Keratinocyte (primary cell): ENCODE data around the gene FGF11. TPM values are rescaled to one million over a fixed set of nuclear protein-coding genes. Genes with fewer than 3 reads are reported as not detected.

Experiments used
- DNase-seq: peaks from one replicate; pipeline ENCODE4 v3.0.0-alpha.2; 2011; ENCODE audit warnings: low read depth, missing footprints, low spot score
- FAIRE-seq: peaks from 2 replicates; lab custom pipeline; 2011; peaks lifted over from hg19 to GRCh38; lab: Jason Lieb, UNC
- H2AFZ ChIP-seq: 2 replicates; pipeline ENCODE4 v1.6.0; 2012; ENCODE audit warnings: low read length, control low read depth, inconsistent platforms; ENCODE audit not compliant: control insufficient read depth
- H3K27ac ChIP-seq: 2 replicates; pipeline ENCODE4 v1.5.1; 2011; ENCODE audit warnings: low read length; ENCODE audit not compliant: control insufficient read depth, insufficient read depth
- H3K27me3 ChIP-seq: 3 replicates; pipeline ENCODE4 v1.6.0; 2011; ENCODE audit warnings: low read length; ENCODE audit not compliant: control insufficient read depth, insufficient read depth; ENCODE audit errors: extremely low read depth
- H3K36me3 ChIP-seq, 2 experiments: 2 replicates in 1 of 2; 3 replicates in 1 of 2; pipeline ENCODE4 v1.5.1; 2011; ENCODE audit warnings: low read length in 2 of 2, mild to moderate bottlenecking in 1 of 2; ENCODE audit not compliant: control insufficient read depth in 2 of 2, insufficient read depth in 2 of 2; ENCODE audit errors: extremely low read depth in 1 of 2
- H3K4me1 ChIP-seq: 3 replicates; pipeline ENCODE4 v1.5.1; 2011; ENCODE audit warnings: low read length; ENCODE audit not compliant: control insufficient read depth, insufficient read depth; ENCODE audit errors: extremely low read depth
- H3K4me2 ChIP-seq: 3 replicates; pipeline ENCODE4 v1.6.0; 2011; ENCODE audit warnings: low read depth, low read length; ENCODE audit not compliant: control insufficient read depth, insufficient read depth; ENCODE audit errors: extremely low read depth
- H3K4me3 ChIP-seq, 3 experiments: fragments of 200-600 bp in 1 of 3; sonication (generic) in 1 of 3; 2 replicates in 2 of 3; 3 replicates in 1 of 3; pipeline ENCODE4 v1.5.1; 2011 to 2016; ENCODE audit warnings: low read length in 3 of 3, mild to moderate bottlenecking in 3 of 3, control low read depth in 2 of 3, inconsistent platforms in 1 of 3, low read depth in 1 of 3, mixed read lengths in 1 of 3, mixed run types in 1 of 3, moderate library complexity in 1 of 3; ENCODE audit not compliant: control insufficient read depth in 2 of 3, insufficient read depth in 2 of 3; ENCODE audit errors: extremely low read depth in 1 of 3
- H3K79me2 ChIP-seq: 2 replicates; pipeline ENCODE4 v1.6.0; 2012; ENCODE audit warnings: low read length; ENCODE audit not compliant: control insufficient read depth, insufficient read depth
- H3K9ac ChIP-seq: 3 replicates; pipeline ENCODE4 v1.6.0; 2011; ENCODE audit warnings: low read length; ENCODE audit not compliant: control insufficient read depth, insufficient read depth; ENCODE audit errors: extremely low read depth
- H3K9me1 ChIP-seq: 3 replicates; pipeline ENCODE4 v1.6.0; 2011; ENCODE audit warnings: low read length; ENCODE audit not compliant: control insufficient read depth, insufficient read depth; ENCODE audit errors: extremely low read depth
- H3K9me3 ChIP-seq: 2 replicates; pipeline ENCODE4 v1.5.1; 2012; ENCODE audit warnings: low read depth, low read length; ENCODE audit not compliant: control insufficient read depth
- H4K20me1 ChIP-seq: 3 replicates; pipeline ENCODE4 v1.6.0; 2011; ENCODE audit warnings: low read length; ENCODE audit not compliant: control insufficient read depth, insufficient read depth; ENCODE audit errors: extremely low read depth
- EZH2 ChIP-seq: IDR thresholded peaks from one replicate; pipeline ENCODE4 v1.6.1; 2012; ENCODE audit warnings: inconsistent platforms, mild to moderate bottlenecking, low read length, moderate library complexity
- dilution Hi-C: fragments of 300-500 bp; cut with MboI; formaldehyde crosslinking; loops from one replicate; pipeline ENCODE4 v1.7.0; 2020; ENCODE audit warnings: low sequenced_read_pairs; ENCODE audit not compliant: extremely low pct_ligation_motif_present
- polyA plus RNA-seq, 5 experiments: library from polyadenylated mRNA; depleted of rRNA in 3 of 5; stranded (reverse) in 3 of 5; stranded (forward) in 1 of 5; unstranded in 1 of 5; fragments of >200 nt; gene quantifications; 1 replicate in 1 of 5; 2 replicates in 3 of 5; 3 replicates in 1 of 5; pipeline versions ENCODE4 v1.2.1 to v1.2.3, GENCODE V29; 2011 to 2012; ENCODE audit warnings: missing spikeins in 2 of 5, low read depth in 1 of 5, low replicate concordance in 1 of 5
- TF ChIP-seq, protein P1 (sequence below), 3 experiments: IDR thresholded peaks in 1 of 3; conservative IDR thresholded peaks in 1 of 3; optimal IDR thresholded peaks in 1 of 3; 2 replicates in 2 of 3; 3 replicates in 1 of 3; pipeline versions ENCODE3 to v1.5.1; 2011; ENCODE audit warnings: low read length in 3 of 3, mild to moderate bottlenecking in 3 of 3, moderate library complexity in 2 of 3, control low read depth in 1 of 3, inconsistent platforms in 1 of 3; ENCODE audit not compliant: insufficient read depth in 2 of 3; ENCODE audit errors: extremely low read depth in 1 of 3

Gene FGF11
- polyA plus RNA-seq, 1 donor (not counting 4 experiments of a cell fraction or from before 2014, with no cell fraction given), result 30.4 TPM

DNA sequence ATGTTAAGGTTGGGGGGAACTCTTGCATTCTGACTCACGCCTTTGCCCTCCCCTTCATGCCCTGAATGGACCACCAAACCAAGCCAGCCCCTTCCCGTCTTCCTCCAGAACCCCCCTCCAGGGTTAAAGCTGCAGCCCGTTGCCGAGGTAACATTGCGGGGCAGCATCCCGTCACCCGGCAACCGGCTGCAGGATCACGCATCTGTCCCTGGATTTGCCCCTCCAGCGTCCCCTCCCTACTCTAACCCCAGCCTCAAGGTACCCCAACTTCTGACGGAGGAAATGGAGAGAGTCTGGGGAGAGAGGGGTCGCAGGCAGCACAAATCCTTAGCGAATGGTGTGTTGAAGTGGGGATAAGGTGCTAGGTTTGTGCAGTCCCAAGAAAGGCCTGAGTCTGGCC, 32.2 kb upstream of the FGF11 start:
- Histone ChIP-seq H3K79me2 (peaks cover 5% of the 10 kb centered on the region), H3K36me3 (peaks cover 0 to 4% of the 10 kb centered on the region in 2 experiments), H3K4me3 (no peak overlapping the region), H3K27me3 (no peaks in the 10 kb centered on the region), H3K27ac (no peak overlapping the region), H4K20me1 (no peaks in the 10 kb centered on the region), H3K9ac (no peak overlapping the region), H3K4me2 (no peak overlapping the region), H2AFZ (no peak overlapping the region), H3K4me1 (peaks cover 15% of the 10 kb centered on the region), H3K9me1 (no peaks in the 10 kb centered on the region), H3K9me3 (no peaks in the 10 kb centered on the region)
- dilution Hi-C loops, result no loop called here
- DNase-seq (no peak), FAIRE-seq (no peak)
- no peak for TF ChIP-seq EZH2
- TF ChIP-seq, protein P1, sequence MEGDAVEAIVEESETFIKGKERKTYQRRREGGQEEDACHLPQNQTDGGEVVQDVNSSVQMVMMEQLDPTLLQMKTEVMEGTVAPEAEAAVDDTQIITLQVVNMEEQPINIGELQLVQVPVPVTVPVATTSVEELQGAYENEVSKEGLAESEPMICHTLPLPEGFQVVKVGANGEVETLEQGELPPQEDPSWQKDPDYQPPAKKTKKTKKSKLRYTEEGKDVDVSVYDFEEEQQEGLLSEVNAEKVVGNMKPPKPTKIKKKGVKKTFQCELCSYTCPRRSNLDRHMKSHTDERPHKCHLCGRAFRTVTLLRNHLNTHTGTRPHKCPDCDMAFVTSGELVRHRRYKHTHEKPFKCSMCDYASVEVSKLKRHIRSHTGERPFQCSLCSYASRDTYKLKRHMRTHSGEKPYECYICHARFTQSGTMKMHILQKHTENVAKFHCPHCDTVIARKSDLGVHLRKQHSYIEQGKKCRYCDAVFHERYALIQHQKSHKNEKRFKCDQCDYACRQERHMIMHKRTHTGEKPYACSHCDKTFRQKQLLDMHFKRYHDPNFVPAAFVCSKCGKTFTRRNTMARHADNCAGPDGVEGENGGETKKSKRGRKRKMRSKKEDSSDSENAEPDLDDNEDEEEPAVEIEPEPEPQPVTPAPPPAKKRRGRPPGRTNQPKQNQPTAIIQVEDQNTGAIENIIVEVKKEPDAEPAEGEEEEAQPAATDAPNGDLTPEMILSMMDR (optimal IDR thresholded peaks at IDR 0.05 in 1 of 3, IDR thresholded peaks at IDR 0.05 in 1 of 3, conservative IDR thresholded peaks at IDR 0.05 in 1 of 3; ENCODE audit: extremely low read depth in 1 of 3, insufficient read depth in 2 of 3, low read length in 3 of 3), result no peak

DNA sequence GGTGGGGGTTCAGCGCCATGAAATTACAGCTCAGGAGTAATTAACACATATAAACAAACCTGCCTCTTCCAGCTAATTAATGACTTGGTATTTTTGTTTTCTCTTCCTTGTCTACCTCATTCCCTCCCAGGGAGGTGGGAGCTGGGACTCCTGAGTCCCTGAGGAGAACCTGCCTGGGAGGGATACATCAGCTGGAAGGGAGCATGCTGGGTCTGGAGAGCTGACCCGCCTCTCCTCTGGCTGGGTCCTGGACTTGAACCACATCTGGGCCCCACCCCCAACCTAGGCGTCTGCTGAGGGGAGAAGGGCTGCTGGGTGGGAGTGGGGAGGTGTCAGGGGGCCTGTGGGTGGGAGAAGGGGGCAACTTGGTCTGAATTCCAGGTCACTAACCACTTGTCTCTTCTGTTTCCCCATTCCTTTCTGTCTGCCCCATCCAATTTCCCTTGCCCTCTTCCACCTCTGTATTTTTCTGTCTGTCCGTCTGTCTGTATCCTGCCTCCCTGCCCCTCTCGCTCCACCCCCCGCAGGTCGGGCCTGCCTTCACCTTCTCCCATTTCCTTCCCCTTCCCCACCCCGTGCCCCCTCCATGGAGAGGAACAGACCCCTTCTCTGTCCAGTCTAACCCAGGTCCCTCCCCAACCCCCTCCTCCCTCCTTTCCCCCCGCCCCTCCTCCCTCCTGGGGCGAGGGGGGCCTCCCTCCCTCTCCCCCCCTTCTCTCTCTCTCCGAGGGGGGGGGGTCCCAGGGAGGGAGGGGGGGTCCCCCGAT, 31.6 kb upstream of the FGF11 start, which contains the start of gene NLGN2:
Gene NLGN2 (plus strand): TSS at position 361 of the 767 bp plus-strand sequence. CDS start 411 bp downstream, outside the sequence.
- Histone ChIP-seq H3K27me3 (no peaks in the 10 kb centered on the region), H3K9me1 (no peaks in the 10 kb centered on the region), H3K9ac (no peak within 1 kb of the TSS), H2AFZ (no peak within 1 kb of the TSS), H3K79me2 (peaks cover 5% of the 10 kb centered on the region), H3K4me2 (no peak within 1 kb of the TSS), H3K27ac (no peak within 1 kb of the TSS), H4K20me1 (no peaks in the 10 kb centered on the region), H3K9me3 (no peaks in the 10 kb centered on the region), H3K36me3 (peaks cover 0 to 4% of the 10 kb centered on the region in 2 experiments), H3K4me1 (peaks cover 15% of the 10 kb centered on the region), H3K4me3 (no peak within 1 kb of the TSS)
- no peak for FAIRE-seq
- TF ChIP-seq EZH2, result no peak
- TF ChIP-seq, protein P1 (optimal IDR thresholded peaks at IDR 0.05 in 1 of 3, IDR thresholded peaks at IDR 0.05 in 1 of 3, conservative IDR thresholded peaks at IDR 0.05 in 1 of 3; ENCODE audit: extremely low read depth in 1 of 3, insufficient read depth in 2 of 3, low read length in 3 of 3), result no peak
- DNase-seq, result no peak
- dilution Hi-C loops, result no loop called here
